Measurements from ENCODE around the gene SH2D7. TPM values are rescaled to one million over a fixed set of nuclear protein-coding genes. Genes with fewer than 3 reads are reported as not detected.
A peak's percentile ranks its signal among the peaks of the same experiment; 100 is the strongest.

The SH2D7 gene
- total RNA-seq, 1 experiment from 2014 or later: not detected

DNA sequence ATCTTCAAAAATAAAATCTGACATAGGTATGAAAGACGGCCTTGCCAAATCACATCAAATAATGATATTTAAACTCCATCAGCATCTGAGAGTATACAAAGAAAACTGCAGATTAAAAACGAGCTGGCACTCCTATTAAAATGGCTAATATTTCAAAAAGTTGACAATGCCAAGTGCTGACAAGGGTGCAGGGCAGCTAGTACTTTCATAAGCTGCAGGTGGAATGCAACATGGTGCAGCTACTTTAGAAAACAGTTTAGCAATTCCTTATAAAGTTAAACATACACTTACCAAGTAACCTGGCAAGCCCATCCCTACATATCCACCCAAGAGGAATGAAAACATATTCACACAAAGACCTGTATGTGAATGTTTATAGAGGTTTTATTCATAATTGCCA lies 37.8 kb upstream of the SH2D7 start:
- Histone ChIP-seq H3K36me3 (ENCODE audit: low read depth, low read length) (peaks cover 7% of the 10 kb centered on the region; the same call in 1 of the 2 replicates), H3K27ac (ENCODE audit: low read length) (no peak overlapping the region), H3K9ac (ENCODE audit: low read length) (no peak overlapping the region), H3K9me2 (replicated peaks; ENCODE audit: low read length) (no peaks in the 10 kb centered on the region), H3K4me2 (ENCODE audit: low read length) (no peak overlapping the region), H3K79me2 (ENCODE audit: low read length) (peaks cover 54% of the 10 kb centered on the region), H3K4me1 (ENCODE audit: insufficient read depth, low read length) (peaks cover 28% of the 10 kb centered on the region), H2AFZ (ENCODE audit: low read length) (no peak overlapping the region), H4K20me1 (ENCODE audit: low read length) (no peaks in the 10 kb centered on the region), H3K4me3 (ENCODE audit: low read length) (no peak overlapping the region), H3K9me3 (ENCODE audit: low read length) (no peaks in the 10 kb centered on the region), H3K27me3 (ENCODE audit: low read length) (no peaks in the 10 kb centered on the region), H3F3A (ENCODE audit: low read length, unreplicated experiment) (no peaks in the 10 kb centered on the region)
- BruUV-seq (replicated peaks): no TSS peak
- CTCF ChIA-PET: no interaction called here
- intact Hi-C loops (cut with micrococcal nuclease): no loop called here
- DNase-seq (no peak), ATAC-seq (no peak)
- TF ChIP-seq, protein P1, sequence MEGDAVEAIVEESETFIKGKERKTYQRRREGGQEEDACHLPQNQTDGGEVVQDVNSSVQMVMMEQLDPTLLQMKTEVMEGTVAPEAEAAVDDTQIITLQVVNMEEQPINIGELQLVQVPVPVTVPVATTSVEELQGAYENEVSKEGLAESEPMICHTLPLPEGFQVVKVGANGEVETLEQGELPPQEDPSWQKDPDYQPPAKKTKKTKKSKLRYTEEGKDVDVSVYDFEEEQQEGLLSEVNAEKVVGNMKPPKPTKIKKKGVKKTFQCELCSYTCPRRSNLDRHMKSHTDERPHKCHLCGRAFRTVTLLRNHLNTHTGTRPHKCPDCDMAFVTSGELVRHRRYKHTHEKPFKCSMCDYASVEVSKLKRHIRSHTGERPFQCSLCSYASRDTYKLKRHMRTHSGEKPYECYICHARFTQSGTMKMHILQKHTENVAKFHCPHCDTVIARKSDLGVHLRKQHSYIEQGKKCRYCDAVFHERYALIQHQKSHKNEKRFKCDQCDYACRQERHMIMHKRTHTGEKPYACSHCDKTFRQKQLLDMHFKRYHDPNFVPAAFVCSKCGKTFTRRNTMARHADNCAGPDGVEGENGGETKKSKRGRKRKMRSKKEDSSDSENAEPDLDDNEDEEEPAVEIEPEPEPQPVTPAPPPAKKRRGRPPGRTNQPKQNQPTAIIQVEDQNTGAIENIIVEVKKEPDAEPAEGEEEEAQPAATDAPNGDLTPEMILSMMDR (conservative IDR thresholded peaks at IDR 0.05; ENCODE audit: low read depth, low read length): no peak
- no peak for TF ChIP-seq EZH2 (IDR thresholded peaks at IDR 0.05; ENCODE audit: low read length, unreplicated experiment)
- no peak for TF ChIP-seq EZH2phosphoT487 (IDR thresholded peaks at IDR 0.05; ENCODE audit: borderline replicate concordance, low read length)
- POLR2A ChIA-PET (ENCODE audit: unreplicated experiment): no interaction called here

DNA sequence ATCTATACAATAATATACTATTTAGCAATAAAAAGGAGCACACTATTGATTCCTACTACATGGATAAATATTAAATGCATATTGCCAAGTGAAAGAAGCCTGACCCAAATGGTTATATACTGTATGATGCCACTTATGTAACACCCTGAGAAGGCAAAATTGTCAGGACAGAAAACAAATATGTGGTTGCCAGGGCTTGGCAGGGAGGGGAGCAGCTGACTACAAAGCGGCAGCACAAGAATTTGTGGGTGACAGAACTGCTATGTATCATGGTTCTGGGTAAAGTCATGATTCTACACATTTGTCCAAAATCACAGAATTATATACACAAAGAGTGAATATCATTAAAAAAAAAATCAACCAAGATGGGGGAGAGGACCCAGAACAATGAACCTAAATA lies 37.4 kb upstream of the SH2D7 start:
- POLR2A ChIA-PET (ENCODE audit: unreplicated experiment): no interaction called here
- H3K27me3 ChIP-seq (ENCODE audit: low read length): no peaks in the 10 kb centered on the region
- H2AFZ ChIP-seq (ENCODE audit: low read length): no peak overlapping the region
- intact Hi-C loops (cut with micrococcal nuclease): no loop called here
- H3K79me2 ChIP-seq (ENCODE audit: low read length): peaks cover 57% of the 10 kb centered on the region
- no peak for DNase-seq
- no peak overlapping the region for H3K4me2 ChIP-seq (ENCODE audit: low read length)
- no peaks in the 10 kb centered on the region for H3F3A ChIP-seq (ENCODE audit: low read length, unreplicated experiment)
- no peak overlapping the region for H3K9ac ChIP-seq (ENCODE audit: low read length)
- H3K4me1 ChIP-seq (ENCODE audit: insufficient read depth, low read length): peaks cover 28% of the 10 kb centered on the region
- no peak overlapping the region for H3K4me3 ChIP-seq (ENCODE audit: low read length)
- ATAC-seq: no peak
- no peaks in the 10 kb centered on the region for H3K9me3 ChIP-seq (ENCODE audit: low read length)
- no peak overlapping the region for H3K27ac ChIP-seq (ENCODE audit: low read length)
- CTCF ChIA-PET: no interaction called here
- H3K36me3 ChIP-seq (ENCODE audit: low read depth, low read length): peaks cover 7% of the 10 kb centered on the region; the same call in 1 of the 2 replicates
- TF ChIP-seq, protein P1 (conservative IDR thresholded peaks at IDR 0.05; ENCODE audit: low read depth, low read length): no peak
- TF ChIP-seq EZH2phosphoT487 (IDR thresholded peaks at IDR 0.05; ENCODE audit: borderline replicate concordance, low read length): no peak
- TF ChIP-seq EZH2 (IDR thresholded peaks at IDR 0.05; ENCODE audit: low read length, unreplicated experiment): no peak
- no TSS peak for BruUV-seq (replicated peaks)
- H3K9me2 ChIP-seq (replicated peaks; ENCODE audit: low read length): no peaks in the 10 kb centered on the region
- no peaks in the 10 kb centered on the region for H4K20me1 ChIP-seq (ENCODE audit: low read length)

DNA sequence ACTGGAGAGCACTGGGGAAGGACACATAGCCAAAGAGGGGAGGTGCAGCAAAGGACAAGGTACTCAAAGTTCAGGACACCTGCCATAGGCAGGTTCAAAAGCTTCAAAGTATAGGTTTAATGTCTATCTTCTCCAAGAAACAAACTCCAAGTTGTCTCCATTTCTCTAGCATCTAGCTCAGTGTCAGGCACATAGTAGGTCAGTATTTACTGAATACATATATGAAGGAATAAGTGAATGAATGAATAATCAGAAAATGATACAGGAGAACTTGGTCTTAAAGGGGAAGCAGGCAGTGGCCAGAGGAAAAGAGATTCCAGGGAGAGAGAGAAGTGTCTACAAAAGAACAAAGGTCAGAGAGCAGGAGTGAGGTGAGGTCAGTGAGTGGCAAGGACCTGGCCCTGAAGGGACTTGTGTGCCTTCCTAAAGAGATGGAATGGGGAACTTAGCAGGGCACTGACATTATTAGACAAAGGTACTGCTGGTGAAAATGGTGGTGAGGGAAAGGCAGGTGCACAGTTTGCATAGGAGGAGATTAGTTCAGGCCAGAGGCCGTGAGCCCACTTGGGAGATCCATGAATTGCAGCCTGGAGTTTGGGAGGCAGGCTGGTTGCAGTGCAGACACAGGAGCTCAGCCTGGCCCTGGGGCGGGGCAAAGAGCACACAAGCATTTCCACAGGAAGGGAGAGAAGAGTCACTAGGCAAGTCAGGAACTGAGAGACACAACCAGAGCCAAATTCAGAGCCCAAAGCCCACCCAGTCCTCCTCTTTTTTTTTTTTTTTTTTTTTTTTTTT lies 36.2 kb upstream of the SH2D7 start:
- Histone ChIP-seq H3K36me3 (ENCODE audit: low read depth, low read length) (peaks cover 7% of the 10 kb centered on the region; the same call in 1 of the 2 replicates), H3K9me3 (ENCODE audit: low read length) (no peaks in the 10 kb centered on the region), H3K4me3 (ENCODE audit: low read length) (no peak overlapping the region; the same call in 1 of the 2 replicates), H4K20me1 (ENCODE audit: low read length) (no peaks in the 10 kb centered on the region), H3F3A (ENCODE audit: low read length, unreplicated experiment) (no peaks in the 10 kb centered on the region), H3K4me2 (ENCODE audit: low read length) (peak overlapping the region; percentile 68), H3K27me3 (ENCODE audit: low read length) (no peaks in the 10 kb centered on the region), H3K9ac (ENCODE audit: low read length) (peak overlapping the region; percentile 41), H3K9me2 (replicated peaks; ENCODE audit: low read length) (no peaks in the 10 kb centered on the region), H3K4me1 (ENCODE audit: insufficient read depth, low read length) (peaks cover 28% of the 10 kb centered on the region), H3K79me2 (ENCODE audit: low read length) (peaks cover 67% of the 10 kb centered on the region), H3K27ac (ENCODE audit: low read length) (peak overlapping the region; percentile 64), H2AFZ (ENCODE audit: low read length) (no peak overlapping the region)
- BruUV-seq (replicated peaks): no TSS peak
- intact Hi-C loops (cut with micrococcal nuclease): no loop called here
- ChIA-PET CTCF (no interaction called here), POLR2A (ENCODE audit: unreplicated experiment) (interaction anchor here (0.5 kb wide), 1 partner anchor 226 kb away, joined by 3 read pairs; no protein-coding TSS in a partner anchor)
- peak; percentile 50 for DNase-seq
- TF ChIP-seq, protein P1 (conservative IDR thresholded peaks at IDR 0.05; ENCODE audit: low read depth, low read length): no peak
- TF ChIP-seq EZH2phosphoT487 (IDR thresholded peaks at IDR 0.05; ENCODE audit: borderline replicate concordance, low read length): no peak
- no peak for TF ChIP-seq EZH2 (IDR thresholded peaks at IDR 0.05; ENCODE audit: low read length, unreplicated experiment)
- peak; percentile 90 for ATAC-seq
